KOPT-K1 (cell line): ENCODE measurements around the gene XYLT1.

Source experiments
- H3K27ac ChIP-seq: fragments of 200-600 bp; sonication (generic); 2 replicates; pipeline ENCODE4 v1.5.1; 2016; ENCODE audit warnings: antibody characterized with exemption, mild to moderate bottlenecking, low read depth, low read length; ENCODE audit not compliant: poor library complexity, severe bottlenecking
- H3K36me3 ChIP-seq: fragments of 200-600 bp; sonication (generic); 2 replicates; pipeline ENCODE4 v1.5.1; 2017; ENCODE audit warnings: antibody characterized with exemption, mild to moderate bottlenecking, low read length, moderate library complexity; ENCODE audit not compliant: insufficient read depth
- H3K9me3 ChIP-seq: fragments of 200-600 bp; sonication (generic); 2 replicates; pipeline ENCODE4 v1.5.1; 2017; ENCODE audit warnings: antibody characterized with exemption, low read length, mild to moderate bottlenecking; ENCODE audit not compliant: insufficient read depth, poor library complexity, severe bottlenecking

The XYLT1 gene

DNA sequence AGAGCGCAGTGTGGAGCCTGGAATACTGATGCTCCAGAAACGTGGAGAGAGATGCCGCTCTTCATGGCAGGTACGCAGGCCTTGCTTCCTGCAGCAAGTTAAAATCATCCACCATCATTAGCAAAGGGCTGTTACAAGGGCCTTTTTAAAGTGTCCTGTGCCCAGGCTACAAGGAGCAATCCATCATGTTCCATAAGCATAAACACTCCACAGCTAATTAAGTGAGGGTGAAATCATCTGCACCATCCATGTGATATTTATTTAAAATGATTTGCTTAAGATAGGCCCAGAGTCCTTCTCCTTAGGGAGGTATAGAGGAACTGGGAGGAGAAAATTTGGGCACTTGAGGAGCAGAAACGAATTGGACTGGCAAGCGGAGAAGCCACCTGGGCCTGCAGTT lies 372.1 kb downstream of the XYLT1 start:
- no peaks in the 10 kb centered on the region for H3K36me3 ChIP-seq
- H3K9me3 ChIP-seq, result no peaks in the 10 kb centered on the region
- H3K27ac ChIP-seq, result no peak overlapping the region

GRCh38 chr16:17084130-17084529 lies 386.6 kb downstream of the XYLT1 start:
- Histone ChIP-seq H3K36me3 (no peaks in the 10 kb centered on the region), H3K27ac (no peak overlapping the region), H3K9me3 (no peaks in the 10 kb centered on the region)

GRCh38 chr16:17083628-17084027 lies 387.1 kb downstream of the XYLT1 start:
- Histone ChIP-seq H3K36me3 (no peaks in the 10 kb centered on the region), H3K27ac (no peak overlapping the region), H3K9me3 (no peaks in the 10 kb centered on the region)

- Histone ChIP-seq H3K9me3 (no peaks in the 10 kb centered on the region), H3K27ac (no peak overlapping the region), H3K36me3 (no peaks in the 10 kb centered on the region)
Observed at GRCh38 chr16:17082095-17082882, 388.5 kb downstream of the XYLT1 start.

GRCh38 chr16:17080105-17080504 lies 390.7 kb downstream of the XYLT1 start:
- H3K36me3 ChIP-seq, result no peaks in the 10 kb centered on the region
- H3K27ac ChIP-seq, result no peak overlapping the region
- no peaks in the 10 kb centered on the region for H3K9me3 ChIP-seq

- Histone ChIP-seq H3K36me3 (no peaks in the 10 kb centered on the region), H3K27ac (no peak overlapping the region), H3K9me3 (no peaks in the 10 kb centered on the region)
Observed at GRCh38 chr16:17078931-17079631, 391.7 kb downstream of the XYLT1 start.

DNA sequence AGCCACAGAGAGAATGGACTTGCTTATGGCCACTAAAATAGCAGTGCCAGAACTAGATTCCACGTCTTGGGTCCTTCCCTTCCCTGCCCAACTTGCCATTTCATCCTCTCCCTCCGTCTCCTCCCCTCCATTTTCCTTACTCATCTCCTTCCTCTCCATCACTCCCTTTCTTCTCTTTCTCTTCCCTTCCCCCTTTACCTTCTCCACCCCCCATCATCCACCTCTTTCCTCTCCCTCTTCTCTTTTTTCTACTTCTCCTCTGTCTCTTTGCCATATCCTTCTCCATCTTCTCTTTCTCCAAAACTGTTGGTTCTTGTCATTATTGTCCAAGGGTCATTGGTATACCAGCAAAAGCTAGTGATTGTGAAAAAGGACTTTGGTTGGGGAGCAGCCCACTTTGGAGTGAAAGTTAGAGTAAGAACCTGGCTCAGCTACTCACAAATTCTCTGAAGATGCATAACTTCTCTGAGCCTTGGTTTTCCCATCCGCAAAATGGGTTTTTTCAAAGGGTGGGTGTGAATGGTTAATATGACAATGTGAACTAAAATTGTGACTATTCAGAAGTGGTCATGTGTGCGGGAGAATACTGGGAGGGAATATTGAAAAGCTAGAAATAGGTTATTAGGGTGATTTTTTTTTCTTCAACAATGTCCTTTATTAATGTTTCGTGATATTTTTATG lies 393.8 kb downstream of the XYLT1 start:
- H3K27ac ChIP-seq, result no peak overlapping the region
- no peaks in the 10 kb centered on the region for H3K36me3 ChIP-seq
- H3K9me3 ChIP-seq, result no peaks in the 10 kb centered on the region

GRCh38 chr16:17076092-17076754 lies 394.5 kb downstream of the XYLT1 start:
- Histone ChIP-seq H3K36me3 (no peaks in the 10 kb centered on the region), H3K27ac (no peak overlapping the region), H3K9me3 (no peaks in the 10 kb centered on the region)

DNA sequence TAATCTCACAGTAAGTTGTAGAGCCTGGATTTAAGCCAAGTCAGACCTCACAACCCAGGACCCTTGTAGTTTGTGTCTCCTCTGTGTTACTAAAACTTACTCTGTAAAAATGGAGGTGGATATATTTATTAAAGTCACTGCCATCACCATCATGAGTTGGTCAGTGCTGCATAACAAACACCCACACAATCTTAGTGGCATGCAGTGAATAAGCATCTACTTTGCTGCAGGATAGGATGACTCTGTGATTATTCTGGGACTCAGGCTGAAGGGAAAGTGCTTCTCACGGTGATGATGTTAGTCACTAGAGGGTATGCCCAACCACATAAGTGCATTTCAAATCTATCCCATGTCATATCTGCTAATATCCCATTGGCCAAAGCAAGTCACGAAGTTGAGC lies 398.7 kb downstream of the XYLT1 start:
- no peaks in the 10 kb centered on the region for H3K36me3 ChIP-seq
- H3K9me3 ChIP-seq, result no peaks in the 10 kb centered on the region
- H3K27ac ChIP-seq, result no peak overlapping the region

- no peaks in the 10 kb centered on the region for H3K36me3 ChIP-seq
- no peaks in the 10 kb centered on the region for H3K9me3 ChIP-seq
- no peak overlapping the region for H3K27ac ChIP-seq
Observed at GRCh38 chr16:17070882-17071592, 399.7 kb downstream of the XYLT1 start.

DNA sequence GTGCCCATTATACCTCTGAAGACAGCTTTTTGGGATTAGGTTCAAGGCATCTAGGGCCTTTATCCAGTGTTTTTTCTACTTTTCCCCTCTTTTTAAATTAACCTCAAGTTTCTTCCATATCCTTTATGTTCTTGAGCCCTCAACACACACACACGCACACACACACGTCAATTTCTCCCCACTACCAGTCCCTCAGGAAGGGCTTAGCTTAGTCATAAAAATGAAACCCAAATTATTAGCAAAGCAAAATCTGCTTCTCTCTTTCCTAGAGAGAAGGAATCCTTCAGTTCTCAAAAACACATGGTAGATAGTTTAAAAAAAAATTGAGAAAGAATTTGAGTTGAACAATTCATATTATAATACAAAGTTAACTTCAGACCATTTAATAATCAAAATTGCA lies 401.1 kb downstream of the XYLT1 start:
- Histone ChIP-seq H3K27ac (no peak overlapping the region), H3K9me3 (no peaks in the 10 kb centered on the region)

DNA sequence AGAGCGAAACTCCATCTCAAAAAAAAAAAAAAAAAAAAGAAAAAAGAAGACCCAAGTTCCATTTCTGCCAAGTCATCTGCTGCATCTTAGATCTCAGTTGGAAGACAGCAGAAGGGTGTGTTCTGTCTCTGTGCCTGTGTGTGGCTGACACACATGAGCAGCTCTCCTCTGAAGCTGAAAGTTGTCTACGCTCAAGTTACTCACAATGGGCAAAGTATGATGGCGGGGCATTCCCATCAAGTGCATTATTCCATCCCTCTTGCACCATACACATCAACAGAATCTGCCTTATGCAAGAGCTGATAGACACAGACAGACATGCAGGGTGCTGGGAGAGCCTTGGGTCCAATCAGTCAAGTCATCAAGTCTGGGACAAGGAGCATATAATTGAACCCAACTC lies 402.2 kb downstream of the XYLT1 start:
- Histone ChIP-seq H3K36me3 (no peaks in the 10 kb centered on the region), H3K27ac (no peak overlapping the region), H3K9me3 (no peaks in the 10 kb centered on the region)

More for the DNA sequence above, 401.1 kb downstream of the XYLT1 start:
- H3K36me3 ChIP-seq, result no peaks in the 10 kb centered on the region

DNA sequence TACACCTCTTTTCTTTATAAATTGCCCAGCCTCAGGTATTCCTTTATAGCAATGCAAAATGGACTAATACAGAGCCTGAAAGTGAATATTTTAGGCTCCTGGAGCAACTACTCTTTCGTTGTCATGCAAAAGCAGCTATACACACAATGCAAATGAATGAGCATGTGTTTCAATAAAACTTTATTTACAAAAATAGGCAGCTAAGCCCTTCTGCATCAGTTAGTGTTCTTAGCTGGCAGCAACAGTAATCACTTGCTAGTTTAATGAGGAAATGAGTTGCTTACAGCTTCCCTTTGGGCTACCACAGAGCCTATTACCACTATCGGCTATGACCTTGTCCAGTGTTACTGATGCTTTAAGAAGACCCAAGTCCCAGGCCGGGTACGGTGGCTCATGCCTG lies 402.9 kb downstream of the XYLT1 start:
- Histone ChIP-seq H3K9me3 (no peaks in the 10 kb centered on the region), H3K36me3 (no peaks in the 10 kb centered on the region), H3K27ac (no peak overlapping the region)

GRCh38 chr16:17063201-17064139 lies 407.3 kb downstream of the XYLT1 start:
- H3K27ac ChIP-seq, result no peak overlapping the region
- no peaks in the 10 kb centered on the region for H3K36me3 ChIP-seq

More at GRCh38 chr16:17063201-17064139, 407.3 kb downstream of the XYLT1 start:
- H3K9me3 ChIP-seq, result no peaks in the 10 kb centered on the region
